HCT116 (cell line): ENCODE data around the gene PDE4C. TPM values are rescaled to one million over a fixed set of nuclear protein-coding genes. Genes with fewer than 3 reads are reported as not detected.

Experiments
- ATAC-seq: fragments of 200-7000 bp; cut with Tn5 transposase; 2 replicates; pipeline ENCODE4 v1.9.1; 2020; ENCODE audit warnings: mild to moderate bottlenecking, moderate library complexity
- BruUV-seq: library from RNA; stranded (reverse); fragments of 400-500 nt; replicated peaks from 2 replicates; lab custom pipeline; 2021; lab: Mats Ljungman, UMichigan
- CTCF ChIA-PET: fragments of 300-600 bp; sonication (Branson Sonifier 250); formaldehyde crosslinking; loops from one replicate; lab custom pipeline; 2021; ENCODE audit warnings: antibody characterized with exemption; lab: Charles Lee
- POLR2A ChIA-PET: fragments of 300-600, 350-600 bp; sonication (Branson Sonifier 250); formaldehyde crosslinking; loops from one replicate; lab custom pipeline; 2021; ENCODE audit warnings: antibody characterized with exemption; lab: Charles Lee
- RAD21 ChIA-PET, 2 experiments: fragments of 300-600 bp; sonication (Branson Sonifier 250); formaldehyde crosslinking; loops; one replicate each; lab custom pipeline; 2023; ENCODE audit warnings: low total read pairs in 2 of 2; ENCODE audit not compliant: uncharacterized antibody in 2 of 2, unreplicated experiment in 2 of 2, low non-redundant PET in 1 of 2; lab: Charles Lee
- DNase-seq: peaks from one replicate; pipeline ENCODE4 v3.0.0-alpha.2; 2010; ENCODE audit warnings: low read depth, low spot score
- H2AFZ ChIP-seq: fragments of 200-600 bp; shearing (Covaris generic), sonication (generic); 2 replicates; pipeline ENCODE4 v1.6.1; 2017; ENCODE audit warnings: low read depth, mixed run types, mixed read lengths, antibody characterized with exemption, low read length; ENCODE audit not compliant: poor library complexity, severe bottlenecking
- H3K27ac ChIP-seq: 2 replicates; pipeline ENCODE4 v1.5.1; 2012; ENCODE audit warnings: low read depth, low read length
- H3K27me3 ChIP-seq: fragments of 200-600 bp; sonication (generic); 2 replicates; pipeline ENCODE4 v1.6.1; 2016; ENCODE audit warnings: mixed run types, low read length, mixed read lengths; ENCODE audit not compliant: insufficient read depth
- H3K36me3 ChIP-seq, 2 experiments: fragments of 200-500 bp in 1 of 2; fragments of 200-600 bp in 1 of 2; sonication (Bioruptor generic) in 1 of 2; sonication (generic) in 1 of 2; 2 replicates each; pipeline versions ENCODE4 v1.5.1 to v1.6.1; 2014 to 2016; ENCODE audit warnings: low read length in 2 of 2, inconsistent platforms in 1 of 2, mixed read lengths in 1 of 2, mixed run types in 1 of 2; ENCODE audit not compliant: insufficient read depth in 2 of 2, control insufficient read depth in 1 of 2
- H3K4me1 ChIP-seq, 2 experiments: fragments of 200-600 bp in 1 of 2; sonication (generic) in 1 of 2; 2 replicates each; pipeline versions ENCODE4 v1.5.1 to v1.6.1; 2012 to 2017; ENCODE audit warnings: low read length in 2 of 2, inconsistent platforms in 1 of 2, mild to moderate bottlenecking in 1 of 2, mixed read lengths in 1 of 2, mixed run types in 1 of 2, moderate library complexity in 1 of 2; ENCODE audit not compliant: insufficient read depth in 2 of 2, control insufficient read depth in 1 of 2
- H3K4me2 ChIP-seq: fragments of 200-600 bp; sonication (generic); 2 replicates; pipeline ENCODE4 v1.6.1; 2017; ENCODE audit warnings: mixed run types, low read length, mixed read lengths
- H3K4me3 ChIP-seq, 2 experiments: fragments of 200-600 bp in 1 of 2; sonication (generic) in 1 of 2; replicated peaks in 1 of 2; 2 replicates each; pipeline ENCODE4 v1.5.1; 2011 to 2016; ENCODE audit warnings: low read length in 2 of 2, control low read depth in 1 of 2, low read depth in 1 of 2, mild to moderate bottlenecking in 1 of 2, mixed read lengths in 1 of 2, mixed run types in 1 of 2
- H3K79me2 ChIP-seq: fragments of 200-600 bp; sonication (generic); 2 replicates; pipeline ENCODE4 v1.6.1; 2017; ENCODE audit warnings: mild to moderate bottlenecking, mixed run types, low read length, moderate library complexity, mixed read lengths; ENCODE audit not compliant: insufficient read depth
- H3K9ac ChIP-seq: fragments of 200-600 bp; sonication (generic); 2 replicates; pipeline ENCODE4 v1.6.1; 2016; ENCODE audit warnings: low read length, mixed read lengths
- H3K9me2 ChIP-seq: fragments of 200-600 bp; sonication (generic), shearing (Covaris generic); 2 replicates; pipeline ENCODE4 v1.6.1; 2017; ENCODE audit warnings: mixed run types, mild to moderate bottlenecking, moderate library complexity; ENCODE audit not compliant: insufficient read depth
- H3K9me3 ChIP-seq, 2 experiments: fragments of 200-500 bp in 1 of 2; fragments of 200-600 bp in 1 of 2; sonication (Bioruptor generic) in 1 of 2; sonication (generic) in 1 of 2; 2 replicates each; pipeline ENCODE4 v1.6.1; 2014 to 2017; ENCODE audit warnings: low read length in 2 of 2, mixed read lengths in 2 of 2, inconsistent platforms in 1 of 2, low read depth in 1 of 2, mild to moderate bottlenecking in 1 of 2, mixed run types in 1 of 2, moderate library complexity in 1 of 2; ENCODE audit not compliant: control insufficient read depth in 1 of 2, insufficient read depth in 1 of 2
- H4K20me1 ChIP-seq: fragments of 200-600 bp; sonication (generic), shearing (Covaris generic); 2 replicates; pipeline ENCODE4 v1.6.1; 2017; ENCODE audit warnings: mixed run types, mild to moderate bottlenecking, moderate library complexity; ENCODE audit not compliant: insufficient read depth
- CBX3 ChIP-seq: IDR thresholded peaks from 2 replicates; pipeline ENCODE4 v1.6.1; 2012; ENCODE audit warnings: low read depth
- EZH2 ChIP-seq: fragments of 200-600 bp; sonication (generic); IDR thresholded peaks from 2 replicates; pipeline ENCODE4 v1.6.1; 2017; ENCODE audit warnings: antibody characterized with exemption, mixed run types
- FOSL1 ChIP-seq: IDR thresholded peaks from 2 replicates; pipeline ENCODE4 v1.6.1; 2012; ENCODE audit warnings: low read depth
- JUND ChIP-seq: IDR thresholded peaks from 2 replicates; pipeline ENCODE4 v1.6.1; 2012
- MAX ChIP-seq: IDR thresholded peaks from 2 replicates; pipeline ENCODE4 v1.6.1; 2012
- POLR2A ChIP-seq: IDR thresholded peaks from 2 replicates; pipeline ENCODE4 v1.7.0; 2011; ENCODE audit warnings: borderline replicate concordance; ENCODE audit not compliant: insufficient read depth, insufficient read length; ENCODE audit errors: extremely low read depth
- POLR2AphosphoS5 ChIP-seq: IDR thresholded peaks from 2 replicates; pipeline ENCODE4 v1.6.1; 2011; ENCODE audit warnings: mild to moderate bottlenecking, low read depth, low read length, moderate library complexity
- RAD21 ChIP-seq: IDR thresholded peaks from 2 replicates; pipeline ENCODE4 v1.6.1; 2012; ENCODE audit warnings: low read depth, mild to moderate bottlenecking
- SP1 ChIP-seq: IDR thresholded peaks from 2 replicates; pipeline ENCODE4 v1.6.1; 2012; ENCODE audit warnings: low read depth
- SRF ChIP-seq: IDR thresholded peaks from 2 replicates; pipeline ENCODE4 v1.6.1; 2012; ENCODE audit warnings: low read depth
- TCF7L2 ChIP-seq: IDR thresholded peaks from 2 replicates; pipeline ENCODE4 v1.7.0; 2011; ENCODE audit warnings: borderline replicate concordance, inconsistent platforms; ENCODE audit not compliant: insufficient read depth, insufficient read length; ENCODE audit errors: extremely low read depth
- YY1 ChIP-seq: IDR thresholded peaks from 2 replicates; pipeline ENCODE4 v1.6.1; 2011; ENCODE audit warnings: low read length, low read depth, moderate library complexity, mild to moderate bottlenecking; ENCODE audit not compliant: insufficient replicate concordance; ENCODE audit errors: extremely low read depth
- ZFX ChIP-seq: fragments of 450-650 bp; IDR thresholded peaks from 2 replicates; pipeline ENCODE4 v1.6.1; 2017
- intact Hi-C: fragments of 100-400 bp; cut with micrococcal nuclease; formaldehyde crosslinking; loops from 2 replicates; pipeline ENCODE4 v1.10.0; 2022
- total RNA-seq: library from RNA; stranded (reverse); gene quantifications from one replicate; pipeline ENCODE4 v1.2.1, GENCODE V29; 2021; ENCODE audit not compliant: unreplicated experiment
- TF ChIP-seq, protein P1 (sequence below), 3 experiments: fragments of 200-600 bp in 1 of 3; sonication (generic) in 1 of 3; IDR thresholded peaks in 2 of 3; conservative IDR thresholded peaks in 1 of 3; 2 replicates each; pipeline ENCODE4 v1.5.1; 2012 to 2017; ENCODE audit warnings: low read depth in 2 of 3, low read length in 2 of 3, antibody characterized with exemption in 1 of 3, borderline replicate concordance in 1 of 3, control low read depth in 1 of 3, mild to moderate bottlenecking in 1 of 3, mixed read lengths in 1 of 3, mixed run types in 1 of 3, moderate library complexity in 1 of 3; ENCODE audit not compliant: insufficient read depth in 1 of 3
- TF ChIP-seq, protein P2 (sequence below): IDR thresholded peaks from 2 replicates; pipeline ENCODE4 v1.6.1; 2012
- TF ChIP-seq, protein P3 (sequence below): IDR thresholded peaks from 2 replicates; pipeline ENCODE4 v1.6.1; 2011; ENCODE audit warnings: mild to moderate bottlenecking, low read length, moderate library complexity; ENCODE audit not compliant: insufficient replicate concordance; ENCODE audit errors: extremely low read depth

The PDE4C gene
- total RNA-seq, 1 experiment from 2014 or later, result 1.5 TPM

DNA sequence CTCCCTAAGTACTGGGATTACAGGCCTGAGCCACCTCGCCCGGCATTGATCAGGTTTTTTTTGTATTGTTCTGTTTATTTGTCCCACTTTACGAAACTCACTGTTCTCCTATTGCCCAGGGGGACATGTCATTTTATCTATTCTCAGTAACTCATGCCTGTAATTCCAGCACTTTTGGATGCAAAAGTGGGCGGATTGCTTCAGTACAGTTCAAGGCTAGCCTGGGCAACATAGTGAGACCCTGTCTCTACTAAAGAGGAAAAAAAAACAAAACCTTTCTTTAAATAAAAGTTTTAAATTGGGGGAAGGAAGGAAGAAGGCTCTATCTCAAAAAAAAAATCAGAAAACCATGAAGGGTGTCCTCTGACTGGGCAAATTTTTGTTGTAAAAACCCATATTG, 36.0 kb downstream of the PDE4C start:
- TF ChIP-seq, protein P1, sequence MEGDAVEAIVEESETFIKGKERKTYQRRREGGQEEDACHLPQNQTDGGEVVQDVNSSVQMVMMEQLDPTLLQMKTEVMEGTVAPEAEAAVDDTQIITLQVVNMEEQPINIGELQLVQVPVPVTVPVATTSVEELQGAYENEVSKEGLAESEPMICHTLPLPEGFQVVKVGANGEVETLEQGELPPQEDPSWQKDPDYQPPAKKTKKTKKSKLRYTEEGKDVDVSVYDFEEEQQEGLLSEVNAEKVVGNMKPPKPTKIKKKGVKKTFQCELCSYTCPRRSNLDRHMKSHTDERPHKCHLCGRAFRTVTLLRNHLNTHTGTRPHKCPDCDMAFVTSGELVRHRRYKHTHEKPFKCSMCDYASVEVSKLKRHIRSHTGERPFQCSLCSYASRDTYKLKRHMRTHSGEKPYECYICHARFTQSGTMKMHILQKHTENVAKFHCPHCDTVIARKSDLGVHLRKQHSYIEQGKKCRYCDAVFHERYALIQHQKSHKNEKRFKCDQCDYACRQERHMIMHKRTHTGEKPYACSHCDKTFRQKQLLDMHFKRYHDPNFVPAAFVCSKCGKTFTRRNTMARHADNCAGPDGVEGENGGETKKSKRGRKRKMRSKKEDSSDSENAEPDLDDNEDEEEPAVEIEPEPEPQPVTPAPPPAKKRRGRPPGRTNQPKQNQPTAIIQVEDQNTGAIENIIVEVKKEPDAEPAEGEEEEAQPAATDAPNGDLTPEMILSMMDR (IDR thresholded peaks at IDR 0.05 in 2 of 3, conservative IDR thresholded peaks at IDR 0.05 in 1 of 3; ENCODE audit: borderline replicate concordance in 1 of 3, insufficient read depth in 1 of 3, low read depth in 2 of 3, low read length in 2 of 3), result no peak
- TF ChIP-seq CBX3 (no peak), ZFX (no peak), POLR2AphosphoS5 (no peak), FOSL1 (no peak), POLR2A (no peak), MAX (no peak), SP1 (no peak), RAD21 (no peak), SRF (no peak)
- ATAC-seq, result no peak
- H3K79me2 ChIP-seq, result peaks cover 10% of the 10 kb centered on the region; the same call in 1 of the 2 replicates
- H3K9ac ChIP-seq, result no peak overlapping the region
- BruUV-seq, result no TSS peak
- no peaks in the 10 kb centered on the region for H3K27me3 ChIP-seq
- H3K36me3 ChIP-seq, result no peaks in the 10 kb centered on the region
- H3K4me2 ChIP-seq, result no peak overlapping the region
- H3K9me2 ChIP-seq, result no peaks in the 10 kb centered on the region
- intact Hi-C loops, result no loop called here
- no peak overlapping the region for H2AFZ ChIP-seq
- H3K27ac ChIP-seq, result no peak overlapping the region
- ChIA-PET CTCF (no interaction called here), POLR2A (interaction anchor here (3.0 kb wide), 1 partner anchor 90 kb away, joined by 27 read pairs; the partner anchor contains the start of gene JUND), RAD21 (no interaction called here)
- H3K4me1 ChIP-seq, result peaks cover 22 to 38% of the 10 kb centered on the region in 2 experiments
- H3K4me3 ChIP-seq, result no peak overlapping the region
- DNase-seq, result no peak
- H4K20me1 ChIP-seq, result no peaks in the 10 kb centered on the region; the same call in 1 of the 2 replicates
- no peaks in the 10 kb centered on the region for H3K9me3 ChIP-seq

DNA sequence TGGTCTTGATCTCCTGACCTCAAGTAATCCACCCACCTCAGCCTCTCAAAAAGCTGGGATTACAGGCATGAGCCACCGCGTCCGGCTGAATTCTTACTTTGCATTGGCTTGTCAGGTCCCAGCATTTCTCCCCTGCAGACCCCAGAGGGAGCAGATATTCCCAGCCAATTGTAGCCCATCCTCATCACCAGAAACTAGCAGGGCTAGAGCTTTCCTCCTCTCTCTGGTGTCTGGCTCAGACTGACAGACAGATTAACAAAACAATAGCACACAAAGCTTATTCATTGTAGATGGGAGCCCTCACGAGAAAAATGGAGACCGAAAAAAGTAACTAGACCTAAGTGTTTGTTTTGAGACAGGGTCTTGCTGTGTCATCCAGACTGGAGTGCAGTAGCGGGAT, 40.7 kb downstream of the PDE4C start:
- Histone ChIP-seq H3K4me2 (peak overlapping the region; percentile 42; the same call in 1 of the 2 replicates), H3K4me1 (peaks cover 14 to 21% of the 10 kb centered on the region in 2 experiments), H3K4me3 (no peak overlapping the region), H3K79me2 (no peaks in the 10 kb centered on the region), H4K20me1 (no peaks in the 10 kb centered on the region), H3K27ac (no peak overlapping the region), H3K36me3 (no peaks in the 10 kb centered on the region), H3K27me3 (no peaks in the 10 kb centered on the region), H3K9me2 (no peaks in the 10 kb centered on the region), H3K9ac (no peak overlapping the region), H3K9me3 (no peaks in the 10 kb centered on the region), H2AFZ (no peak overlapping the region)
- no peak for ATAC-seq
- TF ChIP-seq, protein P2, sequence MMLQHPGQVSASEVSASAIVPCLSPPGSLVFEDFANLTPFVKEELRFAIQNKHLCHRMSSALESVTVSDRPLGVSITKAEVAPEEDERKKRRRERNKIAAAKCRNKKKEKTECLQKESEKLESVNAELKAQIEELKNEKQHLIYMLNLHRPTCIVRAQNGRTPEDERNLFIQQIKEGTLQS, result no peak
- TF ChIP-seq, protein P3, sequence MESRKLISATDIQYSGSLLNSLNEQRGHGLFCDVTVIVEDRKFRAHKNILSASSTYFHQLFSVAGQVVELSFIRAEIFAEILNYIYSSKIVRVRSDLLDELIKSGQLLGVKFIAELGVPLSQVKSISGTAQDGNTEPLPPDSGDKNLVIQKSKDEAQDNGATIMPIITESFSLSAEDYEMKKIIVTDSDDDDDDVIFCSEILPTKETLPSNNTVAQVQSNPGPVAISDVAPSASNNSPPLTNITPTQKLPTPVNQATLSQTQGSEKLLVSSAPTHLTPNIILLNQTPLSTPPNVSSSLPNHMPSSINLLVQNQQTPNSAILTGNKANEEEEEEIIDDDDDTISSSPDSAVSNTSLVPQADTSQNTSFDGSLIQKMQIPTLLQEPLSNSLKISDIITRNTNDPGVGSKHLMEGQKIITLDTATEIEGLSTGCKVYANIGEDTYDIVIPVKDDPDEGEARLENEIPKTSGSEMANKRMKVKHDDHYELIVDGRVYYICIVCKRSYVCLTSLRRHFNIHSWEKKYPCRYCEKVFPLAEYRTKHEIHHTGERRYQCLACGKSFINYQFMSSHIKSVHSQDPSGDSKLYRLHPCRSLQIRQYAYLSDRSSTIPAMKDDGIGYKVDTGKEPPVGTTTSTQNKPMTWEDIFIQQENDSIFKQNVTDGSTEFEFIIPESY, result no peak
- TF ChIP-seq EZH2 (no peak), MAX (no peak), TCF7L2 (no peak), SP1 (no peak), JUND (no peak), POLR2AphosphoS5 (no peak), YY1 (no peak)
- ChIA-PET POLR2A (no interaction called here), RAD21 (no interaction called here), CTCF (no interaction called here)
- no peak for DNase-seq
- intact Hi-C loops, result no loop called here
- no TSS peak for BruUV-seq
